ENCODE results near the gene EXOC1L.

The EXOC1L gene

GRCh38 chr4:55884851-55885219, 65.2 kb downstream of the EXOC1L start:
- DNase-seq = peak; percentile 33
